Skeletal muscle cell (primary cell): ENCODE measurements around the gene SETD1B.
"Not testable (repeated sequence)": the region's sequence is repeated elsewhere in the genome, so short reads cannot be mapped to it uniquely, and the experiment has no call there.

ENCODE experiments used
- DNase-seq: peaks from one replicate; pipeline ENCODE4 v3.0.0-alpha.2; 2010; ENCODE audit warnings: low read depth
- H3K4me3 ChIP-seq: 2 replicates; pipeline ENCODE4 v1.5.1; 2011; ENCODE audit warnings: low read depth, mild to moderate bottlenecking, control low read depth, low read length, moderate library complexity

The SETD1B gene

DNA sequence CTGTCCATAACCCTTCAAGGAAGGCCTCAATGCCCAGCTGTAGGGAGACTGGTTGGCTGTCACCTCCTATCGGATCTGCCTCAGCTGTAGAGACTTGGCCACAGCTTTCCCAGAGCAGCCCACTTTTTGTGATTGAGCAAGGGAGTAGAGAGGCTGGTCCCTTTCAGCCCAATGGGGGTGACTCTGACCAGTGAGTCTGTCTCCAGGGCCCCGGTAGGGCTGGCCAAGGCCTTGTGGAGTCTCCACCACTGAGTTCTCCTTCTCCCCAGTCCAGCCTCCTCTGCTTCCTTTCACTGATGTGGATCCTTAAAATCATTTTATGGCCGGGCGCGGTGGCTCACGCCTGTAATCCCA, 69.4 kb downstream of the SETD1B start:
- DNase-seq: no peak
- no peak overlapping the region for H3K4me3 ChIP-seq

DNA sequence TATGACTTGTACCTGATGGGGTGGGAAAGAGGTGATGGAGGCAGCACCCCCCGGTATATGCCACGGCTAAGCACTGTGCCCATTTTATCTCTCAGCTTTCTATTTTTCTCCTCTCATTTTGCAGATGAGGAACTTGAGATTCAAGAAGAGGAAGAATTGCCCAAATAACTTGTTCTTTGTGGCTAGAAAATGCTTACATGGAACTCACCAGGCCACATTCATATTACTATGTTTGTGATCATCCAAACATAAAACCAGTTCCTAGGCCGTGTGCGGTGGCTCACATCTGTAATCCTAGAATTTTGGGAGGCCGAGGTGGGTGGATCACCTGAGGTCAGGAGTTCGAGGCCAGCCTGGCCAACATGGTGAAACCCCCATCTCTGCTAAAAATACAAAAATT, 70.3 kb downstream of the SETD1B start:
- no peak overlapping the region for H3K4me3 ChIP-seq

DNA sequence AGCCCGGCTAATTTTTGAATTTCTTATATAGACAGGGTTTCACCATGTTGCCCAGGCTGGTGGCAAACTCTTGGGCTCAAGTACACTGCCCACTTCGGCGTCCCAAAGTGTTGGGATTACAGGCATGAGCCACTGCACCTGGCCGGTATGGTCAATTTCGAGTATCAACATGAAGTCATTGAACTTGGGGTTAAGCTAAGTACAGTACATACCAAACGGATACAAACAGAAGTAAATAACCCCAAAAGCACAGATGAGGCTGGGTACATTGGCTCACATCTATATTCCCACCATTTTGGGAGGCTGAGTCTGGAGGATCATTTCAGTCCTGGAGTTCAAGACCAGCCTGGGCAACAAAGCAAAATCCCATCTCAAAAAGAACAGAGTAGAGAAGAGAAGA, 71.8 kb downstream of the SETD1B start:
- DNase-seq: no peak
- H3K4me3 ChIP-seq: no peak overlapping the region

More for the DNA sequence above, 70.3 kb downstream of the SETD1B start:
- no peak for DNase-seq

DNA sequence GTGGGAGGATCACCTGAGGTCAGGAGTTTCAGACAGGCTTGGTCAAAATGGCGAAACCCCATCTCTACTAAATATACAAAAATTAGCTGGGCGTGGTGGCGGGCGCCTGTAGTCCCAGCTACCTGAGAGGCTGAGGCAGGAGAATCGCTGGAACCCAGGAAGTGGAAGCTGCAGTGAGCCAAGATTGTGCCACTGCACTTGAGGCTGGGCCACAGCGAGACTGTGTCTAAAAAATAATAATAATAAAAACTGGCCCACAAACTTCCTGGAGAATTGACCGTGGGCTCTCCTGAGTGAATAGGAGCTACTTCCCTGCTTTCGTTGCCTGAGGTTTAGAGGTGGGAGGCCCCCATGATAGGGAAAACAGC, 72.3 kb downstream of the SETD1B start:
- DNase-seq, H3K4me3 ChIP-seq: not testable (repeated sequence)
